Measurements from ENCODE around the gene CAPN10.

Gene CAPN10

DNA sequence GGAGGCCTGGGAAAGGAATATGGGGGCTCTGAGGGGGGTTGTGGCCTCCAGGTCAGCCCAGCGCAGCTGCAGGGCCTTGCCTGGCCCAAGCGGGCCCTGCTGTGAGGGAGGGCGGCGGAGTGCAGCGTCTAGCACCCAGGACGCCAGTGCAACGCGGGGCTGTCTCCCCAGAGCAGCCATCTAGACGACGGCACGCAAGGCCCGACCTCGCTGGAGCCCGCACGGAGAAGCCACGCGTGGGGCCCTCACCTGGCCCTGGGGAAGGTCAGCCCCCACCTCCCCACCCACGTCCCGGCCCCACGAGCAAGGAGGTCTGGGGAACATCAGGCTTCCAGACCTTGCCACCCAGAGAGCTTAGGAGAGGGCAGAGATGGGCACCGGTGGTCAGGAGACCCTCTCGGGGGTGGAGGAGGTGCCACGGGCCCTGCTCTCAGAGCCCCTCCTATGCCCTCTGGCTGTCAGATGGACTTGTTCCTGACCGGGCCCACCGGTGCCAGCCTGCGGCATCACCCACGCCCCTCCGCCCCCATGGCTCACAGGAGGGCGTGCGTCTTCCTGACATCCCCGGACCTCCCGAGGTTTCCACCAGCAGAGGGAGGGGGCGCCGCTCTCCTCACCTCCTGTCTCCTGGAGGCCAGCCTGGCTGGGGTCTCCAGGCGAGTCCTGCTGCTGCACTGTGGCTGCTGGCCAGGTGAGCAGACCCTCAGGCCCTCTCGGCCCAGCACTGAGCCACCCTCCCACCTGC lies 55.7 kb downstream of the CAPN10 start:
- no peak for DNase-seq

DNA sequence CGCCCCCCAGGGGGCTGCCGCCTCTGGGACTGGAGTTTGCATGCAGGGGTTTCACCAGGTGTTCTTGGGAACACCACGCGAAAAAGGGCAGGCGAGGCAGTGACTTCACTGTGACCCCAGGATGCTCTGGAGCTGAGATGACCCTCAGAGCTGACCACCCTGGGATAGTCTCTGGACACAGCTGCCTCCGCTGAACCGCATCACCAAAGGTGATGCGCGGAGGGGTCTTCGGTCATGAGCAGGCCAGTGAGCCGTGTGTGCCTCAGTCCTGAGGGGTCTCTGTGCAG lies 56.2 kb downstream of the CAPN10 start:
- no peak for DNase-seq

DNA sequence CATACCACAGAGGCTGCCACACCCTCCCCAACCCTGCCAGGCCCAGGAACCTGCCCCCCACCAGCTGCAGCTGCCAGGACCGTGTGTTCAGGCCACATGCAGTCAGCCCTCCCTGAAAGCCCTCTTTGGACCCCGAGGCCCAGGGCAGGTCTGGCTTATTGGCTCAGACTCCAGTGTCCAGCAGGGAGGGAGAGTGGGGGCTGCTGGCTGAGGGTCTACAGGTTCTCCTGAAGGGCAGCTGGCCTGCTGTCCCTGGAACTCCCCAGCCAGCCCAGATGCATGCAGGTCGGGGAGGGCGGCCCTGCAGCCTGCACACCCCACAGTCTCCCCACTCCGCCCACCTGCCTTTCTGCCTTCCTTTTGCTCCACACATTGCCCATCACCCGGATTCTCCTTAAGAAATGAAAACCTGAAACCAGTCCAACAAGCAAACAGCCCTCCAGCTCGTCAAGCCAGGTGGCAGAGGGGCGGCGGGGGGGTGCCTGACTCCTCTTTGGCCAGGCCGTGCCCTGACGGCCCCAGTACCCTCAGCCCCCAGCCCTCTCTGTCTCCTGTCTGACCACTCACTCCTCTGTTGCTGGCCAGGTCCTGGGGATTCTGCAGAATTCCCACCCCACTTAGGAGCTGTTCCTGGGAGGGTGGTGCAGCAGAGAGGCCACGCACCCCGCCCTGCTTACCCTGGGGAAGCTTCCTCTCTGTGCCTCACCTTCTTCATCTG lies 56.7 kb downstream of the CAPN10 start:
- no peak for DNase-seq

DNA sequence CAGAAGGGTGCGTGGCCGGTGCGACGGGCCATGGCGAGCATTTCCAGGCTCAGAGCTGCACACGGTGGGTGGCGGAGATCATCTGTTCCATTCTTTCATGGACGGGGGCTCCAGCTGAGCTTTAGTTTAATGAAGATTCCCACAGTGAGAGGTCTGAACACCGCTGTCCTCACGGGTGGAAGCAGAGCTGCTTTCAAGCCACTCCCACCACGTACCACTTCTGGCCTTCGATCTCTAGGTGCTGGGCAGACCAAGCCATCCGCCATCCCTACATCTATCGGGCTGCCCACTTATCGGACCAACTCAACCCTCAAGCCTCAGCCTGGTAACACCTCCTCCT lies 57.2 kb downstream of the CAPN10 start:
- DNase-seq = no peak

DNA sequence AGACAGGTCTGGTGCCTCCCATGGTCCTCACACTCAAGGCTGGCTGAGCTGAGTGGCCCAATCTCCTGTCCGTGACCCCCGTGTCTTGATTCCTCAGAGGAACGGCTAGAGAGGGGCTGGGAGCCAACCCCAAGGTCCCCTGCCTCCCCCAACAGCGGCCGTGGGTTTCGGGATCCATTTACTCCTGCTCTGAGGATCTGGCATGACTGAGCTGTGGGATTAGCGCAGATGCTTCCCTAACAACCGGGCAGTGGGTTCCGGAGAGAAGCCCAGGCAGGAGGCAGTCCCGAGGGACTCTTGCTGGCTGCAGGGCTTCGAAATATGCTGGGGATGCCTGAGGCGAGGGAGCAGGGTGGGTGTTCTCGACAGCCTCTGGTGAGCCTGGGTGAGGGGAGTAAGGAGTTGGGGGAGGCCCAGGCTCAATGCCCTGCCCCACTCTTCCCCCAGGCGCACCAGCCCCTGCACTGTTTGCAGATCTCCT lies 57.7 kb downstream of the CAPN10 start:
- DNase-seq = no peak

DNA sequence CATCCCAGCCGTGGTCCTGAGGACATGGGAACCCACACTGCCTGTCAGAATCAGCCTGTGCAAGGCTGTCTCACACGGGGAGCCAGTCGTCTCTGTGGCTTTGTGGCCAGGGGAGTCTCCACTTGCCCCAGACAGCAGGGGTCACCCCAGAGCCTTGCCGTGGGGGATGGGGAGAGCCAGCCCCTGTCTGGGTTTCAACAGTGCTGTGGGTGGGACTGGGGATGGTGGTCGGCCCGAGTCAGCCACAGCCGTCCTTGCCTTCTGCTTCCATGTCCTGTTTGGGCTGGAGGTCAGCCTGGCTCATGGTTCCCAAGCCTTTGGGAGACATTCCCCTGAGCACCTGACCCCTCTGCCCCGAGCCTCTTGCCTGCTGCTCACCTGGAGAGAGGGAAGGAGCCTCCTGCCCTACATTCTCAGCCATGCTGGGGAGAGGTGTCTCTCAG lies 58.3 kb downstream of the CAPN10 start:
- DNase-seq = no peak

DNA sequence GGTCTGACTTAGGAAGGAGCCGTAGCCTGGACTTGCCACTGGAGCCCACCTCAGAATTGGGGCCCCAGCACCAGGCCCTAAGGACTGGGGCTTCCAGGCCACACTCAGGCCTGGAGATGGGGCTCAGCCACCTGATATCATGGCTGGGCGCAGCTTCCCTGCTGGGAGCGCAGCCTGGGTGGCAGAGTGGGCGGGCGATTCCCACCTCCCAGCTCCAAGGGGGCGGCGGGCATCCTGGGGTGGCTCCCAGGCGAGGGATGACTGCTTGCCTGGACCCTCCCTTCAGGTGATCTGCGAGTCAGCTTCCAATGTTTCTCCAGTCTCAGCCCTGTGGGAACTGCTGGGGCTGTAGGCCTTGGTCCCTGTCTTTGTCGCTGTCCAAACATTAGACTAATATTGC lies 58.8 kb downstream of the CAPN10 start:
- DNase-seq = no peak

DNA sequence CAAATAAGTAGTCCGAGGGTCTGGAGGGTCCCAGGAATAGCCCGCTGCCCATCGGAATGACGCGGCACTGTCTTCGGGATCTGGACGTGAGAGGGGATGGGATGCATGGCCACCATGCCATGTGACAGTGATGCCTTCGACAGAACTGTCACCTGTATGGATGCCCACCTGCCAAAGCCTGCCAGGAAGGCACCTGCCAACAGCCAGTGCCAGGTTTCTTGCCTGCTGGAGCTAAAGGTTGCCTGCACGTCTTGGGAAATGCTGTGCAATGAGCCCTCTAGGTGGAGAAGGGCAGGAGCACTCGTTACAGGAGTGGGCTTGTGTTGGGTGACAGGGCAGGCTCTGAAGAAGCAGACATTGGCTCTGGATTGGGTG lies 59.3 kb downstream of the CAPN10 start:
- DNase-seq = no peak

DNA sequence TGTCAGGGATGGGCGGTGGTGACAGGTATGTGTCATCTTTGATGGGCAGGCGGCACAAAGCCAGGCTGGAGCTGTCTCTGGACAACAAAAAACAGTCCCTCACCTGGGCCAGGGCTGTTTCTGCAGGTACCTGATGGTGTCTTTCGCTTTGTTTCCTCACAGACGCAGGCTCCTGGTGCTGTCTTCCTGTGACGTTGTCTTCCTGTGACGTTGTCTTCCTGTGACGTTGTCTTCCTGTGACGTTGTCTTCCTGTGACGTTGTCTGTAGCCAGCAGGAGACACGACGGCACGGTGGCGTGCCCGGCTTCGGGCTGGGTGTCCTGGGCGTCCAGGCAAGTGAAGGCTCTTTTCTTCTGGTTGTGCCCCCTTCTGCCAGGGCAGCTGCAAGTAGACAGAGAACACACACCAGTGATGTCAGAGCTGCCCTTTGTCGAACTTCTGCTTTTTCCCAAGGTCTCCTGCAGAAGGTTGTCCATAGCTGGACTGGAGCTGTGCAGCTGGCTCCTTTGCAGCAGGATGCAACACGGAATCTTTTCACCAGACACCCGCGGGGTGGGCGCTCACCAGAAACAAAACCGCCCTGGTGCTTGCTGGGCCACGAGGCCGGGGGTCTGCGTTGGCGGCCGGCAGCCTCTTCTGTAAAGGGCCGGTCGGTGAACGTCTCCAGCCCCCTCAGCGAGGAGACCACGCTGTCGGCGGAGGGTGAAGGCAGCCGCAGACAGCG lies 59.8 kb downstream of the CAPN10 start:
- no peak for DNase-seq

DNA sequence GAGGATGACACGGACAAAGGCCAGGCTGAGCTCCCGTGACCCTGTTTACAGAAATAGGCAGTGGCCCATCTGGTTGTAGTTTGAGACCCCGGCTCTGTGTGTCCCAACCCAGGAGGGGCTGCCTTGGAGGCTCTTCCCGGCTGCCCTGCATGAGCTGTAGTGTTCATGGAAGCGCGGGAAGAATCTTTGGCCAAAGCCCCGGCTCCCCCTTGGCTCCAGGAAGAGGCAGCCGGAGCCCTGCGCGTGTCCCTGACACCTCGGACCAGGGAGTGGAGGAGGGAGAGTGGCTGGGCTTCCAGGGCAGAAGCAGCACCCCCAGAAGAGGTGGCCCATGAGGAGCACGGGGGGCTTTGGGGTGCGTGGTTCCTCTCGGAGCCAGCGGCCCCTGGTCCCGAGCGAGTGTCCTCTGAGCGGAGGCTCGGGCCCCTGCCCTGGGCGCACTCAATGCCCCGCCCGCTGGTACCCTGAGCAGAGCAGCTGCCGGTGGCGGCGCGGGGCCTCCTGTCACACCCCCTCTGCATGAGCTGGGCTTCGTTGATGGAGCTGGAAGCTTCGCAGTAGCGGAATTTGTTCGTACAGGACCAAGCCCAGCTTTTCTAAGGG lies 60.5 kb downstream of the CAPN10 start:
- DNase-seq = no peak

DNA sequence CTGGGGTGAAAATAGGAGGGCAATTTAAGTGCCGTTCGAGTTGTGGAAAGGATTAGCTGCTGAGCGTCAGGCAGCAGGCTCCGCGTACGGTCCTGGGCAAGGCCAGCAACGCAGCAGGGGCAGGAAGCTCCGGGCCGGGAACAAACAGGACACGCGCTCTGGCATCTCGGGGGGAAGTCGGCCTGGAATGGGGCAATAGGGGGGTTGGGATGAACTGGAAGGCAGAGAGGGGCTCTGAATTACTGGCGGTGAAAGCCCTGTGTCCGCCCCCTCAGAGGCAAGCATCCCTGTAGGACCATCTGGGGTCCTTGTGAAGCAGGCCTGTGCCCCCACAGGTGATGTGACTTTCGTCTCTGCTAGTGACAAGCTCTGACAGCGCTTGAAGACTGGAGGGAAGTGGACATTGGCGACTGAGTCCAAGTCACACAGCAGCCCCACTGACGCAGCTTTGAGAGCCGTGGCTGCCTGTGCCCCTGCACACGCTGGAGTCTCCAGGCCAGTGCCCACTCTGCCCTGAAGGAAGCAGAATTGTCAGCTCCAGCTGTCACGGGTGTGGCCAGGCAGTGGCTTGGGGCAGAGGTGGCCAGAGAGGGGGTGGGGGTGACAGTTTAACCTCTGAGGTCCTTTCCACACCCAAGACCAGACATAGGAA lies 61.1 kb downstream of the CAPN10 start:
- no peak for DNase-seq

DNA sequence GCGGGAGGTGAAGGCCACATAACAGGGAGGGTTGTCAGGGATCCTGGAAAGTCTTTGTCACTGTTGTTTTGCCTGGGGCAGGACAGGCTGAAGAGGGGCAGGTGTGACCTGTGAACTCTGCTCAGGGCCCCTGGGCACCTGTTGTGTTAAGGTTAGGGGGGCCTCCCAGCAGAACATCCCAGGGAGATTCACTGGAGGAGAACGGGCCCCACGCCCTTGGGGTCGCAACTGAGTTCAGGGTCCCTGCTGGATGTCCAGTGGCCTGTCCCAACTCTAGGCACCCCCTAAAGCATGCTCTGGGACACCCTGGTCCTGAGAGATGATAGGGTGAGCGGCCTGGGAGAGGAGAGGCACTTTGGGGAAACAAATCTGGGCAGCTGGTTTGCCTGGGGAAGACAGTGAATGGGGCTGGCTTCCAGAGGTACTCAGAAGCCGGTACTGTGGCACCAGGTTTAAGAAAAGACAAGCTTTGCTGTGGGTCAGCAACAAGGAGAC lies 61.7 kb downstream of the CAPN10 start:
- DNase-seq = no peak
